MM.1S (cell line): Measurements from ENCODE around the gene PTRH1.

Source experiments
- CTCF ChIP-seq: fragments of 300-600 bp; sonication (generic); IDR thresholded peaks from 2 replicates; pipeline ENCODE4 v1.5.1; 2016; ENCODE audit warnings: antibody characterized with exemption, low read length, mixed read lengths
- EZH2 ChIP-seq: fragments of 300-600 bp; sonication (generic); optimal IDR thresholded peaks from 2 replicates; pipeline ENCODE3; 2017; ENCODE audit warnings: low read depth, mild to moderate bottlenecking, antibody characterized with exemption, low read length, mixed read lengths

DNA sequence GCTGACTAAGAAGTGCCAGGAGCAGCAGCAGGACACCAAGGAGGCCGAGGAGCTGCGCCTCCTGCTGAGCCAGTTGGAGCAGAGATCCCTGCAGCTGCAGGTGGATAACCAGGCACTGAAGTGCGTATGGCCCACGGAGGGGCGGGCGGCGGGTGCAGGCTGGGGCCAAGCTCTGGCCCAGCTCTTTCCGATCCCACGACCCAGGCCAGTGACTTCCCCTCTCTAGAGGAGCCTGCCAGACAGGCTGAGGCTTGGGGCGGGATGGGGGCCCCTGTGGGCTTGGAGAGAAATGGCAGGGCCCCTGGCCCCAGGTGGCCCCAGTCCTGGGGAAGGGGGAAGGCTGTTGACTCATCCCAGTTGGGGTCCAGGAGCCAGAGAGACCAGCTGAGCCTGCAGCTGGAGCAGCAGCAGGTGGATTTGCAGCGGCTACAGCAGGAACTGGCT, 3.6 kb downstream of the PTRH1 start:
- no peak for TF ChIP-seq CTCF
- no peak for TF ChIP-seq EZH2
